ENCODE data around the gene SLC9A9. TPM values are rescaled to one million over a fixed set of nuclear protein-coding genes. Genes with fewer than 3 reads are reported as not detected.
A peak's percentile ranks its signal among the peaks of the same experiment; 100 is the strongest.

Gene SLC9A9
- total RNA-seq, 1 experiment from 2014 or later: 1.4 TPM

DNA sequence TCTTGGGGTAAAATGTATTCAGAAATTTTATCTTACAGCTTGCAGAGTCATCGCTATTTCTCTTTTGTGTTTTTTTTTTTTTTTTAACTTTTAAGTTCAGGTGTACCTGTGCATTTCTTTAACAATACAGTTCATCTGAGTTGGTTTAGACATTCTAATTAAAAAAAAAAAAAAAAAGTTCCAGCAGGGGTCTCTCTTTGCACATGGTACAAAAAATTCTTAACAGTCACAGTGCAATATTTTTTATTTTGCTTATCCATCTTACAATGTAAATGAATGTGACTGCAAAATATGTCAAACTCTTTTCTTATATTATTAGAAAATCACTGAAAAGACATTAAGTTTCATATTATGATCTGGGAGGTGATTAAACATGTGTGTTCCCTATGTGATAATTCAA lies 47.5 kb upstream of the SLC9A9 start:
- Histone ChIP-seq H3K27me3 (replicated peaks; ENCODE audit: insufficient read depth, low read depth, low read length, poor library complexity) (no peaks in the 10 kb centered on the region), H3K36me3 (ENCODE audit: insufficient read depth, low read length, poor library complexity, severe bottlenecking) (no peaks in the 10 kb centered on the region), H3K9me3 (ENCODE audit: low read depth, low read length, poor library complexity, severe bottlenecking) (no peaks in the 10 kb centered on the region), H3K4me1 (ENCODE audit: insufficient read depth, low read length, poor library complexity, severe bottlenecking) (no peaks in the 10 kb centered on the region), H3K27ac (ENCODE audit: low read depth, low read length, poor library complexity, severe bottlenecking) (no peak overlapping the region), H3K4me3 (ENCODE audit: low read depth, low read length, poor library complexity, severe bottlenecking) (no peak overlapping the region)
- BruUV-seq (replicated peaks): no TSS peak
- intact Hi-C loops (cut with micrococcal nuclease; ENCODE audit: unreplicated experiment): loop anchor here (10.0 kb wide), 1 partner anchor 1869 kb away; no protein-coding TSS in a partner anchor
- DNase-seq (ENCODE audit: low spot score): peak; percentile 30
- POLR2A ChIA-PET (ENCODE audit: low non-redundant PET): no interaction called here
- CTCF ChIA-PET: no interaction called here
- TF ChIP-seq CTCF (conservative IDR thresholded peaks at IDR 0.05; ENCODE audit: low read depth, low read length) (peak; percentile 44), EZH2 (IDR thresholded peaks at IDR 0.05; ENCODE audit: borderline replicate concordance, low read depth, low read length, poor library complexity, severe bottlenecking) (no peak)

DNA sequence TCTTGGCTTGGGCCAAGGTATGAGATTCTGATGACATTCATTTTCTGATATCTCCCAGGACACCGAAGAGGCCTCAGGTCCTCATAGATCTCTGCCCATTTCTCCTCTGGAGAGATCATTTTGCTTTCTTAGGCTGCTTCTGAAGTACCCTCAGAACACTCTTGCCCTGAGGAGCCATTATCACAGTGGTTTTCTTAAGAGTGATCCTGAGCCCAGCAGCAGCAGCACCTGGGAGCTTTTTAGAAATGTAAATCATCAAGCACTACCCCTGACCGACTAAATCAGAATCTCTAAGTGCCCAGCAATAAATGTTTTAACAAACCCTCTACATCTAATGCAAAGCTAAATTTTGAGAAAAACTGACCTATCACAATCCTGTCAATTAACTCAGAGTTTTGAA lies 40.6 kb upstream of the SLC9A9 start:
- no peak overlapping the region for H3K4me3 ChIP-seq (ENCODE audit: low read depth, low read length, poor library complexity, severe bottlenecking)
- H3K4me1 ChIP-seq (ENCODE audit: insufficient read depth, low read length, poor library complexity, severe bottlenecking): no peaks in the 10 kb centered on the region
- no peak for DNase-seq (ENCODE audit: low spot score)
- ChIA-PET CTCF (no interaction called here), POLR2A (ENCODE audit: low non-redundant PET) (no interaction called here)
- H3K27ac ChIP-seq (ENCODE audit: low read depth, low read length, poor library complexity, severe bottlenecking): no peak overlapping the region
- intact Hi-C loops (cut with micrococcal nuclease; ENCODE audit: unreplicated experiment): no loop called here
- no TSS peak for BruUV-seq (replicated peaks)
- H3K9me3 ChIP-seq (ENCODE audit: low read depth, low read length, poor library complexity, severe bottlenecking): no peaks in the 10 kb centered on the region
- no peaks in the 10 kb centered on the region for H3K36me3 ChIP-seq (ENCODE audit: insufficient read depth, low read length, poor library complexity, severe bottlenecking)
- H3K27me3 ChIP-seq (replicated peaks; ENCODE audit: insufficient read depth, low read depth, low read length, poor library complexity): no peaks in the 10 kb centered on the region
- TF ChIP-seq EZH2 (IDR thresholded peaks at IDR 0.05; ENCODE audit: borderline replicate concordance, low read depth, low read length, poor library complexity, severe bottlenecking): no peak
- TF ChIP-seq CTCF (conservative IDR thresholded peaks at IDR 0.05; ENCODE audit: low read depth, low read length): no peak

DNA sequence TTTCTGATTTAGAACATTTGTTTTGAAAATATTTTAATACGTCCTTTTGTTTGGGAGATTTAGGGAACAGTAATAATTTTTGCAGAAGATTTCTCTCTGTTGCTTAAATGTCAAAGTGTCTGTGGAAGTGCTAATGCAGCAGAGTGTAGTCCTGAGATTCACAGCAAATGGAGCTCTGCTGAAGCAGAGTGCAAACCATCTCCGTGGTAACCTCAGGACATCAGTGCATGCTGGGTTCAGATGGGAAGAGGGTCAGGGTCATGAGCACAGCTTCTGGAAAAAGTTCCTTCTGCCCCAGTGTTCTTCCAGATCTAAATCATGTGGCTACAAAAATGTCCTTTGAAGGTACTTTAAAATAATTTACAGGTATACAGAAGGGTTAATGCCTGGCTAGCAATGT lies 39.9 kb upstream of the SLC9A9 start:
- H3K36me3 ChIP-seq (ENCODE audit: insufficient read depth, low read length, poor library complexity, severe bottlenecking): no peaks in the 10 kb centered on the region
- BruUV-seq (replicated peaks): no TSS peak
- H3K27me3 ChIP-seq (replicated peaks; ENCODE audit: insufficient read depth, low read depth, low read length, poor library complexity): no peaks in the 10 kb centered on the region
- H3K4me1 ChIP-seq (ENCODE audit: insufficient read depth, low read length, poor library complexity, severe bottlenecking): no peaks in the 10 kb centered on the region
- H3K4me3 ChIP-seq (ENCODE audit: low read depth, low read length, poor library complexity, severe bottlenecking): no peak overlapping the region
- intact Hi-C loops (cut with micrococcal nuclease; ENCODE audit: unreplicated experiment): no loop called here
- POLR2A ChIA-PET (ENCODE audit: low non-redundant PET): no interaction called here
- H3K27ac ChIP-seq (ENCODE audit: low read depth, low read length, poor library complexity, severe bottlenecking): no peak overlapping the region
- no peaks in the 10 kb centered on the region for H3K9me3 ChIP-seq (ENCODE audit: low read depth, low read length, poor library complexity, severe bottlenecking)
- no peak for DNase-seq (ENCODE audit: low spot score)
- CTCF ChIA-PET: no interaction called here
- TF ChIP-seq CTCF (conservative IDR thresholded peaks at IDR 0.05; ENCODE audit: low read depth, low read length) (no peak), EZH2 (IDR thresholded peaks at IDR 0.05; ENCODE audit: borderline replicate concordance, low read depth, low read length, poor library complexity, severe bottlenecking) (no peak)
